ENCODE data around the gene CCDC24. TPM values are rescaled to one million over a fixed set of nuclear protein-coding genes. Genes with fewer than 3 reads are reported as not detected.

Gene CCDC24
- total and polyA plus RNA-seq, 2 of the 13 experiments (the other 11 are each of a cell fraction or from before 2014, with no cell fraction given): 1.4 to 2.9 TPM

DNA sequence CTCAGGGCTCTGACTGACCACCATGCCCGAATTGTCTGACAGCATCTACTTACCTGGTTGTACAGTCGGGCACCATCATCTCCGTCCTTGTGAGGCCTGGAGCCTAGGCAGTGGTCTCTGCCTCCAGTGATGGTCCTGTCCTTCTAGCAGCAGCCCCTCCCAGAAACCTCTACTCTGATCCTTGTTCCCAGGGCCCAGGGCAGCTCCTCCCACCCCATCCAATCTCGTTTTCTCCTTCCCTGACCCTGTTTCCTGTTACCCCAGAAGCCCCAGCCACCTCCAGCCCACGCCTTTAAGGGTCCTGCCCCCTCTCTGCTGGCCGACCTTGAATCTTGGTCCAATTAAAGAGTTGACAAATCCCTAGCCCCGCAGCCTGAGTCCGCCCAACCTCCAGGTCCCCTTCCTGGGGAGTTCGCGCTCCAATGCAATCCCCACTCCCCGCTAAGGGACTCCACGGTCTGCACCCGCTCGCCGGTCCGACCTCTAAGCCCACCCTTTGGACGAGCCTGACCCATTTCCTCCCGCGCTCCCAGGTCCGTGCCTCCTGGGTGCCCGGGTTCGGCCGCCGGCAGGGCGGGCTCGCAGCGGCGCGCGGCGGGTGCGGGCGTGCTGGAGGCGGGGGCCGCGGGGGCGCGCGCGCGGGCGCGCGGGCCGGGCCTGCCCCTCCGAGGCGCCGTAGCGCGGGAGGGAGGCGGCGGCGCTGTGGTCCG is 12.7 kb upstream of the CCDC24 start, which contains the start of gene B4GALT2 (continued):
- TF ChIP-seq, protein P1, sequence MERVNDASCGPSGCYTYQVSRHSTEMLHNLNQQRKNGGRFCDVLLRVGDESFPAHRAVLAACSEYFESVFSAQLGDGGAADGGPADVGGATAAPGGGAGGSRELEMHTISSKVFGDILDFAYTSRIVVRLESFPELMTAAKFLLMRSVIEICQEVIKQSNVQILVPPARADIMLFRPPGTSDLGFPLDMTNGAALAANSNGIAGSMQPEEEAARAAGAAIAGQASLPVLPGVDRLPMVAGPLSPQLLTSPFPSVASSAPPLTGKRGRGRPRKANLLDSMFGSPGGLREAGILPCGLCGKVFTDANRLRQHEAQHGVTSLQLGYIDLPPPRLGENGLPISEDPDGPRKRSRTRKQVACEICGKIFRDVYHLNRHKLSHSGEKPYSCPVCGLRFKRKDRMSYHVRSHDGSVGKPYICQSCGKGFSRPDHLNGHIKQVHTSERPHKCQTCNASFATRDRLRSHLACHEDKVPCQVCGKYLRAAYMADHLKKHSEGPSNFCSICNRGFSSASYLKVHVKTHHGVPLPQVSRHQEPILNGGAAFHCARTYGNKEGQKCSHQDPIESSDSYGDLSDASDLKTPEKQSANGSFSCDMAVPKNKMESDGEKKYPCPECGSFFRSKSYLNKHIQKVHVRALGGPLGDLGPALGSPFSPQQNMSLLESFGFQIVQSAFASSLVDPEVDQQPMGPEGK (CRISPR knock-in tag; IDR thresholded peaks at IDR 0.05): no peak
- TF ChIP-seq SPEN (CRISPR knock-in tag; IDR thresholded peaks at IDR 0.05; ENCODE audit: low read depth) (peak; percentile 42), ZNF230 (CRISPR knock-in tag; IDR thresholded peaks at IDR 0.05) (0 out of 2 replicates have a peak, but pooled peaks have one; percentile 60), CHD2 (IDR thresholded peaks at IDR 0.05; ENCODE audit: low read depth, low read length) (no peak), ZNF138 (CRISPR knock-in tag; IDR thresholded peaks at IDR 0.05; ENCODE audit: low read depth) (no peak), RFX1 (IDR thresholded peaks at IDR 0.05) (no peak), MTF1 (CRISPR knock-in tag; IDR thresholded peaks at IDR 0.05) (no peak), NFIB (CRISPR knock-in tag; IDR thresholded peaks at IDR 0.05; ENCODE audit: borderline replicate concordance) (no peak), MED13 (CRISPR knock-in tag; IDR thresholded peaks at IDR 0.05) (peak; percentile 44; the same call in 1 of the 2 replicates), ZNF432 (CRISPR knock-in tag; IDR thresholded peaks at IDR 0.05; ENCODE audit: borderline replicate concordance) (no peak), MAZ (IDR thresholded peaks at IDR 0.05; ENCODE audit: borderline replicate concordance, low read depth, low read length) (no peak), MAZ (CRISPR knock-in tag; IDR thresholded peaks at IDR 0.05; ENCODE audit: low read depth) (0 out of 2 replicates have a peak, but pooled peaks have one; percentile 28), ZNF501 (CRISPR knock-in tag; IDR thresholded peaks at IDR 0.05) (peak; percentile 48), GATAD2A (CRISPR knock-in tag; IDR thresholded peaks at IDR 0.05) (no peak), CREB1 (IDR thresholded peaks at IDR 0.05) (no peak), CREB1 (CRISPR knock-in tag; IDR thresholded peaks at IDR 0.05) (peak; percentile 18; the same call in 1 of the 2 replicates), ZNF24 (IDR thresholded peaks at IDR 0.05) (no peak), ZKSCAN1 (IDR thresholded peaks at IDR 0.05; ENCODE audit: low read length) (0 out of 2 replicates have a peak, but pooled peaks have one; percentile 15), HNRNPLL (IDR thresholded peaks at IDR 0.05; ENCODE audit: low read depth, low read length, poor library complexity, severe bottlenecking) (peak; percentile 20), NFYB (CRISPR knock-in tag; IDR thresholded peaks at IDR 0.05) (no peak), RBFOX2 (IDR thresholded peaks at IDR 0.05; ENCODE audit: low read depth, low read length) (peak; percentile 50; the same call in 1 of the 2 replicates)
- TF ChIP-seq, protein P2, sequence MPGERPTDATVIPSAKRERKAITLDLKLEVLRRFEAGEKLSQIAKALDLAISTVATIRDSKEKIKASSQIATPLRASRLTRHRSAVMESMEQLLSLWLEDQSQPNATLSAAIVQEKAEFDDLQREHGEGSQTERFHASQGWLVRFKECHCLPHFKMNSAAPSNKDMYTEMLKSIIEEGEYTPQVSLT (CRISPR knock-in tag; IDR thresholded peaks at IDR 0.05; ENCODE audit: borderline replicate concordance, low read depth): no peak
- TF ChIP-seq, protein P3, sequence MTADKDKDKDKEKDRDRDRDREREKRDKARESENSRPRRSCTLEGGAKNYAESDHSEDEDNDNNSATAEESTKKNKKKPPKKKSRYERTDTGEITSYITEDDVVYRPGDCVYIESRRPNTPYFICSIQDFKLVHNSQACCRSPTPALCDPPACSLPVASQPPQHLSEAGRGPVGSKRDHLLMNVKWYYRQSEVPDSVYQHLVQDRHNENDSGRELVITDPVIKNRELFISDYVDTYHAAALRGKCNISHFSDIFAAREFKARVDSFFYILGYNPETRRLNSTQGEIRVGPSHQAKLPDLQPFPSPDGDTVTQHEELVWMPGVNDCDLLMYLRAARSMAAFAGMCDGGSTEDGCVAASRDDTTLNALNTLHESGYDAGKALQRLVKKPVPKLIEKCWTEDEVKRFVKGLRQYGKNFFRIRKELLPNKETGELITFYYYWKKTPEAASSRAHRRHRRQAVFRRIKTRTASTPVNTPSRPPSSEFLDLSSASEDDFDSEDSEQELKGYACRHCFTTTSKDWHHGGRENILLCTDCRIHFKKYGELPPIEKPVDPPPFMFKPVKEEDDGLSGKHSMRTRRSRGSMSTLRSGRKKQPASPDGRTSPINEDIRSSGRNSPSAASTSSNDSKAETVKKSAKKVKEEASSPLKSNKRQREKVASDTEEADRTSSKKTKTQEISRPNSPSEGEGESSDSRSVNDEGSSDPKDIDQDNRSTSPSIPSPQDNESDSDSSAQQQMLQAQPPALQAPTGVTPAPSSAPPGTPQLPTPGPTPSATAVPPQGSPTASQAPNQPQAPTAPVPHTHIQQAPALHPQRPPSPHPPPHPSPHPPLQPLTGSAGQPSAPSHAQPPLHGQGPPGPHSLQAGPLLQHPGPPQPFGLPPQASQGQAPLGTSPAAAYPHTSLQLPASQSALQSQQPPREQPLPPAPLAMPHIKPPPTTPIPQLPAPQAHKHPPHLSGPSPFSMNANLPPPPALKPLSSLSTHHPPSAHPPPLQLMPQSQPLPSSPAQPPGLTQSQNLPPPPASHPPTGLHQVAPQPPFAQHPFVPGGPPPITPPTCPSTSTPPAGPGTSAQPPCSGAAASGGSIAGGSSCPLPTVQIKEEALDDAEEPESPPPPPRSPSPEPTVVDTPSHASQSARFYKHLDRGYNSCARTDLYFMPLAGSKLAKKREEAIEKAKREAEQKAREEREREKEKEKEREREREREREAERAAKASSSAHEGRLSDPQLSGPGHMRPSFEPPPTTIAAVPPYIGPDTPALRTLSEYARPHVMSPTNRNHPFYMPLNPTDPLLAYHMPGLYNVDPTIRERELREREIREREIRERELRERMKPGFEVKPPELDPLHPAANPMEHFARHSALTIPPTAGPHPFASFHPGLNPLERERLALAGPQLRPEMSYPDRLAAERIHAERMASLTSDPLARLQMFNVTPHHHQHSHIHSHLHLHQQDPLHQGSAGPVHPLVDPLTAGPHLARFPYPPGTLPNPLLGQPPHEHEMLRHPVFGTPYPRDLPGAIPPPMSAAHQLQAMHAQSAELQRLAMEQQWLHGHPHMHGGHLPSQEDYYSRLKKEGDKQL (CRISPR knock-in tag; IDR thresholded peaks at IDR 0.05; ENCODE audit: low read depth): no peak

Measured in HepG2 (cell line).